Measurements from ENCODE around the gene CYP4F8. TPM values are rescaled to one million over a fixed set of nuclear protein-coding genes. Genes with fewer than 3 reads are reported as not detected.

Gene CYP4F8
- total RNA-seq, 1 experiment from 2014 or later = not detected

DNA sequence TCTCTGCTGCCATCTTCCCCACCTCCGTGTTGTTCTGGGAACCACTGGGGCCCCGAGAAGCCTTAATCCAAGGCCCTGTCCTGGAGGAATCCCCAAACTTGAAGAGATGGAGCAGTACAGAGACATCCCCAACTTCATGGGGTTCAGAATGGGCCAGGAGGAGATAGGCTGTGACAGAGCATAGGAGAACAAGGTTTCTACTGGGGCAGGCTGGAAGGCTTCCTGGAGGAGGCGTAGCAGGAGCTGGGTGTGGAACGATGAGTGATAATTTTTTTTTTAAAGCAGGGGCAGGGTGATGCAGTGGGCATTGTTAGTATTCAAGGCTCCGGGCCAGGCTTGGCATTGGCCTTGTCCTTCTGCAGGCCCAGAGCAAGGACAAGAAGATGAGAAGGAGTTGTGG is 3.3 kb downstream of the CYP4F8 start:
- Histone ChIP-seq H3K56ac (ENCODE audit: insufficient read length, low read depth, low read length) (no peak overlapping the region), H3K9ac (ENCODE audit: extremely low read depth, insufficient read length, low read length) (no peak overlapping the region), H4K5ac (ENCODE audit: insufficient read length, low read depth, low read length) (no peak overlapping the region), H3K23ac (ENCODE audit: insufficient read length, low read depth, low read length) (no peak overlapping the region), H4K8ac (replicated peaks; ENCODE audit: insufficient read length, low read depth, low read length) (no peak overlapping the region), H3K27me3 (ENCODE audit: insufficient read depth, low read length) (no peaks in the 10 kb centered on the region), H4K91ac (ENCODE audit: insufficient read length, low read depth, low read length) (no peak overlapping the region), H2BK12ac (ENCODE audit: insufficient read length, low read depth, low read length) (no peak overlapping the region), H2BK5ac (ENCODE audit: insufficient read length, low read length) (no peak overlapping the region), H3K14ac (ENCODE audit: insufficient read depth, low read length) (no peak overlapping the region), H3K79me2 (ENCODE audit: insufficient read depth, low read length) (no peaks in the 10 kb centered on the region), H3T11ph (ENCODE audit: low read length) (no peak overlapping the region), H3K79me1 (ENCODE audit: insufficient read depth, low read depth, low read length, poor library complexity, severe bottlenecking) (no peaks in the 10 kb centered on the region), H3K9me3 (ENCODE audit: control insufficient read depth, low read depth, low read length) (peaks cover 99% of the 10 kb centered on the region), H2AFZ (ENCODE audit: low read length) (no peak overlapping the region), H3K4me1 (ENCODE audit: insufficient read depth, low read length) (no peaks in the 10 kb centered on the region), H3K4me2 (ENCODE audit: insufficient read depth, insufficient read length, low read length) (no peak overlapping the region), H2BK20ac (ENCODE audit: low read depth, low read length, poor library complexity, severe bottlenecking) (no peak overlapping the region), H3K18ac (ENCODE audit: insufficient read length, low read depth, low read length) (no peak overlapping the region), H2AK5ac (ENCODE audit: insufficient read length, low read length) (no peak overlapping the region), H2BK15ac (ENCODE audit: low read depth, low read length) (no peak overlapping the region), H3K27ac (ENCODE audit: insufficient read length, low read depth, low read length) (no peak overlapping the region), H3K4ac (ENCODE audit: low read depth, low read length) (no peak overlapping the region), H4K20me1 (ENCODE audit: control insufficient read depth, insufficient read depth, insufficient read length) (no peaks in the 10 kb centered on the region), H2BK120ac (ENCODE audit: low read depth, low read length, poor library complexity, severe bottlenecking) (no peak overlapping the region), H3K23me2 (ENCODE audit: insufficient read length, low read depth, low read length, poor library complexity, severe bottlenecking) (no peaks in the 10 kb centered on the region)
- no peak for DNase-seq
- Mint-ChIP-seq H3K27me3 (ENCODE audit: low read depth) (peaks cover 3% of the 10 kb centered on the region), H3K36me3 (ENCODE audit: insufficient read depth in 1 of 3, low read depth in 3 of 3) (peaks cover 15 to 47% (median 23%) of the 10 kb centered on the region in 3 experiments; a peak in 6 of 7 replicates), H3K9me3 (peaks cover 87 to 99% of the 10 kb centered on the region in 2 experiments), H3K4me1 (no peaks in the 10 kb centered on the region), H3K4me3 (no peak overlapping the region), H3K27ac (no peak overlapping the region)
- TF ChIP-seq, protein P1, sequence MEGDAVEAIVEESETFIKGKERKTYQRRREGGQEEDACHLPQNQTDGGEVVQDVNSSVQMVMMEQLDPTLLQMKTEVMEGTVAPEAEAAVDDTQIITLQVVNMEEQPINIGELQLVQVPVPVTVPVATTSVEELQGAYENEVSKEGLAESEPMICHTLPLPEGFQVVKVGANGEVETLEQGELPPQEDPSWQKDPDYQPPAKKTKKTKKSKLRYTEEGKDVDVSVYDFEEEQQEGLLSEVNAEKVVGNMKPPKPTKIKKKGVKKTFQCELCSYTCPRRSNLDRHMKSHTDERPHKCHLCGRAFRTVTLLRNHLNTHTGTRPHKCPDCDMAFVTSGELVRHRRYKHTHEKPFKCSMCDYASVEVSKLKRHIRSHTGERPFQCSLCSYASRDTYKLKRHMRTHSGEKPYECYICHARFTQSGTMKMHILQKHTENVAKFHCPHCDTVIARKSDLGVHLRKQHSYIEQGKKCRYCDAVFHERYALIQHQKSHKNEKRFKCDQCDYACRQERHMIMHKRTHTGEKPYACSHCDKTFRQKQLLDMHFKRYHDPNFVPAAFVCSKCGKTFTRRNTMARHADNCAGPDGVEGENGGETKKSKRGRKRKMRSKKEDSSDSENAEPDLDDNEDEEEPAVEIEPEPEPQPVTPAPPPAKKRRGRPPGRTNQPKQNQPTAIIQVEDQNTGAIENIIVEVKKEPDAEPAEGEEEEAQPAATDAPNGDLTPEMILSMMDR (conservative IDR thresholded peaks at IDR 0.05) = no peak
- no CpG with 5 or more reads among the region's 5 CpGs for WGBS (ENCODE audit: extremely low coverage, insufficient read length, low lambda C conversion rate)

Measured in H9 (cell line).